OCI-LY1 (cell line): Measurements from ENCODE around the gene USP3.

Source experiments
- EZH2 ChIP-seq: fragments of 200-600 bp; sonication (generic), shearing (Covaris generic); IDR thresholded peaks from 2 replicates; pipeline ENCODE4 v1.8.0; 2017; ENCODE audit warnings: borderline replicate concordance, mixed run types, mild to moderate bottlenecking, antibody characterized with exemption, low read length, moderate library complexity, mixed read lengths
- TF ChIP-seq, protein P1 (sequence below): fragments of 200-600 bp; sonication (generic), shearing (Covaris generic); IDR thresholded peaks from 2 replicates; pipeline ENCODE4 v1.5.1; 2017; ENCODE audit warnings: mild to moderate bottlenecking, antibody characterized with exemption, low read length, moderate library complexity, mixed read lengths

- TF ChIP-seq, protein P1, sequence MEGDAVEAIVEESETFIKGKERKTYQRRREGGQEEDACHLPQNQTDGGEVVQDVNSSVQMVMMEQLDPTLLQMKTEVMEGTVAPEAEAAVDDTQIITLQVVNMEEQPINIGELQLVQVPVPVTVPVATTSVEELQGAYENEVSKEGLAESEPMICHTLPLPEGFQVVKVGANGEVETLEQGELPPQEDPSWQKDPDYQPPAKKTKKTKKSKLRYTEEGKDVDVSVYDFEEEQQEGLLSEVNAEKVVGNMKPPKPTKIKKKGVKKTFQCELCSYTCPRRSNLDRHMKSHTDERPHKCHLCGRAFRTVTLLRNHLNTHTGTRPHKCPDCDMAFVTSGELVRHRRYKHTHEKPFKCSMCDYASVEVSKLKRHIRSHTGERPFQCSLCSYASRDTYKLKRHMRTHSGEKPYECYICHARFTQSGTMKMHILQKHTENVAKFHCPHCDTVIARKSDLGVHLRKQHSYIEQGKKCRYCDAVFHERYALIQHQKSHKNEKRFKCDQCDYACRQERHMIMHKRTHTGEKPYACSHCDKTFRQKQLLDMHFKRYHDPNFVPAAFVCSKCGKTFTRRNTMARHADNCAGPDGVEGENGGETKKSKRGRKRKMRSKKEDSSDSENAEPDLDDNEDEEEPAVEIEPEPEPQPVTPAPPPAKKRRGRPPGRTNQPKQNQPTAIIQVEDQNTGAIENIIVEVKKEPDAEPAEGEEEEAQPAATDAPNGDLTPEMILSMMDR = no peak
- TF ChIP-seq EZH2 = no peak
These were observed 4.8 kb upstream of the USP3 start for GRCh38 chr15:63499611-63500010.
